Heart left ventricle (tissue), 16 donors: ENCODE results near the gene NUDT16L1. TPM values are rescaled to one million over a fixed set of nuclear protein-coding genes. Genes with fewer than 3 reads are reported as not detected.

Source experiments
- ATAC-seq, 4 donors: fragments of 200-7000 bp; cut with Tn5 transposase; one replicate each; pipeline ENCODE4 v1.9.1; 2020 to 2022; ENCODE audit warnings: moderate library complexity in 4 of 4, mild to moderate bottlenecking in 3 of 4, moderate number of reproducible peaks in 1 of 4
- DNase-seq, 5 donors: peaks; one replicate each; pipeline ENCODE4 v3.0.0-alpha.2; 2020
- H3K27ac ChIP-seq, 12 donors: fragments of 200-600 bp; sonication (generic) in 4 of 12; one replicate each; pipeline versions ENCODE4 v1.5.0 to v1.8.0; 2016 to 2022; ENCODE audit warnings: mild to moderate bottlenecking in 2 of 12
- H3K27me3 ChIP-seq, 9 donors: fragments of 200-600 bp; sonication (generic) in 2 of 9; one replicate each; pipeline versions ENCODE4 v1.5.1 to v1.8.0; 2016 to 2022; ENCODE audit warnings: mild to moderate bottlenecking in 3 of 9
- H3K36me3 ChIP-seq, 9 donors: fragments of 200-600 bp; sonication (generic) in 2 of 9; one replicate each; pipeline versions ENCODE4 v1.5.0 to v1.8.0; 2018 to 2022; ENCODE audit warnings: mild to moderate bottlenecking in 2 of 9
- H3K4me1 ChIP-seq, 12 donors: fragments of 200-600 bp; sonication (generic) in 4 of 12; one replicate each; pipeline versions ENCODE4 v1.5.0 to v1.8.0; 2016 to 2022; ENCODE audit warnings: mild to moderate bottlenecking in 3 of 12
- H3K4me3 ChIP-seq, 12 donors: fragments of 200-600 bp; sonication (generic) in 4 of 12; one replicate each; pipeline versions ENCODE4 v1.5.0 to v1.8.0; 2017 to 2022; ENCODE audit warnings: mild to moderate bottlenecking in 9 of 12, moderate library complexity in 4 of 12
- H3K9me3 ChIP-seq, 12 donors: fragments of 200-600 bp; sonication (generic) in 4 of 12; one replicate each; pipeline versions ENCODE4 v1.5.0 to v1.8.0; 2016 to 2022; ENCODE audit warnings: mild to moderate bottlenecking in 1 of 12
- POLR2A ChIP-seq, 2 donors: fragments of 450-650 bp; IDR thresholded peaks; one replicate each; pipeline ENCODE4 v1.6.1; 2017; ENCODE audit warnings: antibody characterized with exemption in 2 of 2, mild to moderate bottlenecking in 2 of 2, moderate library complexity in 2 of 2
- WGBS, 4 donors: extraction: QIAGEN DNeasy Blood & Tissue Kit in 2 of 4; methylation state at CpG; one replicate each; pipeline versions ENCODE4 v1.1.5 to v1.1.7; 2013 to 2018; 5-methylcytosine and 5-hydroxymethylcytosine counted together
- intact Hi-C, 10 donors: fragments of 100-400 bp; cut with DNase I; formaldehyde crosslinking; loops; one replicate each; pipeline versions ENCODE4 v1.11.1 to v1.14.2; 2022
- polyA plus RNA-seq, 2 donors: library from polyadenylated mRNA; stranded (reverse); fragments of 200-250 nt; gene quantifications; one replicate each; pipeline ENCODE4 v1.2.3, GENCODE V29; 2013
- total RNA-seq, 9 donors: library from RNA; depleted of rRNA in 2 of 9; stranded (reverse); fragments of >200 nt in 2 of 9; fragmentation: NEBNext Ultra II Directional in 3 of 9; extraction: Animal tissue kit (Norgen Biotek cat#: 25700) in 3 of 9; gene quantifications; one replicate each; pipeline versions ENCODE4 v1.1.0 to v1.2.4, GENCODE V29; 2016 to 2023
- TF ChIP-seq, protein P1 (sequence below), 12 donors: fragments of 200-600 bp; sonication (generic) in 4 of 12; IDR thresholded peaks; one replicate each; pipeline versions ENCODE4 v1.5.0 to v1.8.0; 2018 to 2022; ENCODE audit warnings: antibody characterized with exemption in 12 of 12, mild to moderate bottlenecking in 5 of 12
- donor health status: ischemic (EF 13 %, LVEDD 7.1; RV severe dilation, severe dysfunction).
- donor health status: healthy with polysubstance abuse.
- donor health status: DM: no; HTN: yes; CAD: no.
- donor health status: DM: no; HTN: no; CAD: no.
- donor health status: ischemic (EF 25% LVEDD 6.9; RV normal size, moderate dysfunction).
- donor health status: ischemic (EF 25% LVEDD 5.7; RV mildly dilated, moderate dysfunction).
- donor health status: healthy.
- donor health status: DM: yes; HTN: yes; CAD: no.
- donor health status: ischemic (EF 35%, LVEDD 5.7; RV mildly dilated, moderate dysfunction).
- donor health status: nonischemic (EF 11% LVEDD 7.7; RV severe dilation, severe dysfunction).
- donor health status: DM: yes; HTN: yes; CAD: no.
- donor health status: PGD.
- donor health status: ischemic (EF 29% LVEDD 5.4; RV normal size, mild dysfunction).
- donor health status: nonischemic (EF 23%, LVEDD 6.1; RV moderate dilation, normal function).

NUDT16L1 gene
- total and polyA plus RNA-seq, 11 donors: 33.1 to 65.2 (median 47.5) TPM

DNA sequence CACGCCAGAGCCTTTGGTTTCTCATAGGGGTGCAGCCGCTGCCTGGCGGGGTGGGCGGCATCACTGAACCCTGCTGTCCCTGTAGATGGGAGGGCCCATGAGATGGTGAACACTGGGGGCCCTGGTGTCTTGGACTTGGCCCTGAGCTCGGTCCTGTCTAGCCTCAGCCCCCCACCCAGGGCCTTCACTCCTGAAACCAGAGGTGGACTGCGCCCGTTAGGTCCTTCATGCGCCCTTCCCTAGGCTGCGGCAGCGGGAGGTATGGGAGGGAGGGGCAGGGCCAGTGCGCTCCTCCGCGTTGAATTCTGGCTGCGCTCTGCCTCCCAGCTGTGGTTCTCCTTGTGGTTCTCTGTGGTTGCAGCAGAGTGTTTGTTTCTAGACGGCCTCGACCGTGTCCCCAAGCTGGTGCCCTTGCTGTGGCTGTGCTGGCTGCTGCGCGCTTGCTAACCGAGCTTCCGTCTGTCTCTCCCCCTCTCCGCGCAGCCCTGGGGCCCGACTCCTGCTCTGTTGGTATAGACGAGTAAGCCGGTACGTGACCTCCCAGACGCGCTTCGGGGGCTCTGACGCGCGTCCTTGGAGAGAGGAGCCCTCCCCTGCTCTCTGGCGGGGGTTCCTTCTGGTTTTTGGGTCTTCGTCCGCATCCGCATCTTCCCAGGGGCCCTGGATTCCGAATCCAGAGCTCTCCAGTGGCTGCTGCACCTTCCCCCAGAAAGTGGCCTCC is 7.4 kb upstream of the NUDT16L1 start:
- 93 to 96% (median 96%) methylated on average over 31 to 38 of the region's 38 CpGs for WGBS, 4 donors
- intact Hi-C loops: loop anchor here in 1 of 10 donors (10.0 kb wide), 1 partner anchor 269 kb away; the partner anchor contains the start of gene SEC14L5
- Histone ChIP-seq H3K36me3 (peaks cover 5 to 89% (median 53%) of the 10 kb centered on the region in 9 donors), H3K4me3 (no peak overlapping the region), H3K4me1 (peaks cover 0 to 26% (median 5%) of the 10 kb centered on the region in 12 donors), H3K27me3 (no peaks in the 10 kb centered on the region), H3K27ac (no peak overlapping the region), H3K9me3 (no peaks in the 10 kb centered on the region)
- ATAC-seq: no peak
- DNase-seq: peak in 2 of 5 donors; percentile 21 to 59
- TF ChIP-seq, protein P1, sequence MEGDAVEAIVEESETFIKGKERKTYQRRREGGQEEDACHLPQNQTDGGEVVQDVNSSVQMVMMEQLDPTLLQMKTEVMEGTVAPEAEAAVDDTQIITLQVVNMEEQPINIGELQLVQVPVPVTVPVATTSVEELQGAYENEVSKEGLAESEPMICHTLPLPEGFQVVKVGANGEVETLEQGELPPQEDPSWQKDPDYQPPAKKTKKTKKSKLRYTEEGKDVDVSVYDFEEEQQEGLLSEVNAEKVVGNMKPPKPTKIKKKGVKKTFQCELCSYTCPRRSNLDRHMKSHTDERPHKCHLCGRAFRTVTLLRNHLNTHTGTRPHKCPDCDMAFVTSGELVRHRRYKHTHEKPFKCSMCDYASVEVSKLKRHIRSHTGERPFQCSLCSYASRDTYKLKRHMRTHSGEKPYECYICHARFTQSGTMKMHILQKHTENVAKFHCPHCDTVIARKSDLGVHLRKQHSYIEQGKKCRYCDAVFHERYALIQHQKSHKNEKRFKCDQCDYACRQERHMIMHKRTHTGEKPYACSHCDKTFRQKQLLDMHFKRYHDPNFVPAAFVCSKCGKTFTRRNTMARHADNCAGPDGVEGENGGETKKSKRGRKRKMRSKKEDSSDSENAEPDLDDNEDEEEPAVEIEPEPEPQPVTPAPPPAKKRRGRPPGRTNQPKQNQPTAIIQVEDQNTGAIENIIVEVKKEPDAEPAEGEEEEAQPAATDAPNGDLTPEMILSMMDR (IDR thresholded peaks at IDR 0.05): no peak
- TF ChIP-seq POLR2A (IDR thresholded peaks at IDR 0.05): no peak

DNA sequence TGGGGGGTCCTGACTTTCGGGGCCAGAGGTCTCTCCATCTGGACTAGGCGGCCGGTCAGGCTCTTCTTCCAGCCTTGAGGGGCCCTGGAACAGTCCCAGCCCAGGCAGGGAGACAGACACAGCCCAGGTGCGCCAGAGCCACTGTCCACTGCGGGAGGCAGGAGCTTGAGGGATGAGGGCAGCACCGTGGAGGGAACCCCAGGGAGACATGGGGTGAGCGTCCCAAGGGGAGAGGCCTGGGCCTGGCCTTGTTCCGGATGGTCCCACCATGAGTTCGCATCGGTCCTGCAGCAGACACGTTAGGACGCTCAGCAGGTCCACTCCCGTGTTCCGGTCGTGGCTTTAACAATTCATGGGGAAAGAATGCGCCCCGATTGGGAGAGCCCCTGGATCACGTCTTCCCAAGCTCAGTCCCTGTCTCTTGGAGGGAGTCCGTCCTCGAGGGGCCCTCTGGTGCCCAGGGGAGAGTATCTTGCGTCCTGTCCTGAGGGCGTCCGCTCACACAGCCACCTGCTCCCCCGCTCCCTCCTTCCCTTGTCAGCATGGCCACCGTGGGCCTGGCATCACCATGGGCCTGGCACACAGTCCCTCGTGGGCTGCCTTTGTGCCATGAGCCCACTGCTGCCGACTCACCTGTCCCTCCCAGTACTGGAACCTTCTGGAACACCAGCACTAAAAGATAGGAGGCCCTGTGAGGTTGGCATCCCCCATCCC is 6.7 kb upstream of the NUDT16L1 start:
- peak in 2 of 5 donors; percentile 26 to 39 for DNase-seq
- no peak for ATAC-seq
- Histone ChIP-seq H3K9me3 (no peaks in the 10 kb centered on the region), H3K36me3 (peaks cover 5 to 82% (median 51%) of the 10 kb centered on the region in 9 donors), H3K27ac (no peak overlapping the region), H3K27me3 (no peaks in the 10 kb centered on the region), H3K4me3 (no peak overlapping the region), H3K4me1 (peaks cover 0 to 23% (median under 1%) of the 10 kb centered on the region in 12 donors)
- intact Hi-C loops: loop anchor here in 1 of 10 donors (10.0 kb wide), 1 partner anchor 268 kb away; the partner anchor contains the start of gene SEC14L5
- TF ChIP-seq, protein P1 (IDR thresholded peaks at IDR 0.05): no peak
- no peak for TF ChIP-seq POLR2A (IDR thresholded peaks at IDR 0.05)
- WGBS, 4 donors: 88 to 94% (median 92%) methylated on average over 24 to 27 of the region's 27 CpGs

DNA sequence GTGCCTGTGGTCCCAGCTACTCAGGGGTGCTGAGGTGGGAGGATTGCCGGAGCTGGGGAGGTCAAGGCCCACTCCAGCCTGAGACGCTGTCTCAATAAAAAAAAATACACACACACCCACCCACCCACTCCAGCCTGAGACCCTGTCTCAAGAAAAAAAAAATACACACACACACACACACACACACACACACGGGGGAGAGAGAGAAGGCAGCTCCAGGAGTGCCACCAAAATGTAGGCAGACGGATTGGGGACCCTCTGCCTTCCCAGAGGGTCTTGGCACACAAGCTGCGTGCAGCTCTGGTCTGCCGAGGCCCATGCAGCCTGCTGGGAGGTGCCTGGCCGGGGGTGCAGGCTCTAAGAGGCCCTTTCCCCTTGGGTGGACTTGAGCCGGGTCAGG is 5.9 kb upstream of the NUDT16L1 start:
- DNase-seq: peak in 2 of 5 donors; percentile 10 to 17
- no peak for TF ChIP-seq POLR2A (IDR thresholded peaks at IDR 0.05)
- TF ChIP-seq, protein P1 (IDR thresholded peaks at IDR 0.05): no peak
- no peaks in the 10 kb centered on the region for H3K9me3 ChIP-seq
- intact Hi-C loops: loop anchor here in 1 of 10 donors (10.0 kb wide), 1 partner anchor 267 kb away; the partner anchor contains the start of gene SEC14L5
- H3K4me3 ChIP-seq: no peak overlapping the region
- H3K4me1 ChIP-seq: peaks cover 0 to 25% (median under 1%) of the 10 kb centered on the region in 12 donors
- H3K27me3 ChIP-seq: no peaks in the 10 kb centered on the region
- no peak for ATAC-seq
- peaks cover 5 to 75% (median 44%) of the 10 kb centered on the region in 9 donors for H3K36me3 ChIP-seq
- no peak overlapping the region for H3K27ac ChIP-seq
- WGBS, 4 donors: 79 to 90% (median 85%) methylated on average over 8 of the region's 8 CpGs
